Stimulated activated CD4-positive, alpha-beta T cell treated with anti-CD3 and anti-CD28 coated beads, Interleukin-4, amount 100 ng/mL, for 24 hours (primary cell): ENCODE measurements around the gene PKP4.

ENCODE experiments used
- DNase-seq: peaks from one replicate; pipeline ENCODE4 v3.0.0-alpha.2; 2020

Gene PKP4

GRCh38 chr2:158655628-158656027 is 198.9 kb downstream of the PKP4 start:
- no peak for DNase-seq

GRCh38 chr2:158656492-158657229 is 199.9 kb downstream of the PKP4 start:
- no peak for DNase-seq

GRCh38 chr2:158658396-158658795 is 201.6 kb downstream of the PKP4 start:
- no peak for DNase-seq

GRCh38 chr2:158659483-158659882 is 202.7 kb downstream of the PKP4 start:
- DNase-seq, result no peak

DNA sequence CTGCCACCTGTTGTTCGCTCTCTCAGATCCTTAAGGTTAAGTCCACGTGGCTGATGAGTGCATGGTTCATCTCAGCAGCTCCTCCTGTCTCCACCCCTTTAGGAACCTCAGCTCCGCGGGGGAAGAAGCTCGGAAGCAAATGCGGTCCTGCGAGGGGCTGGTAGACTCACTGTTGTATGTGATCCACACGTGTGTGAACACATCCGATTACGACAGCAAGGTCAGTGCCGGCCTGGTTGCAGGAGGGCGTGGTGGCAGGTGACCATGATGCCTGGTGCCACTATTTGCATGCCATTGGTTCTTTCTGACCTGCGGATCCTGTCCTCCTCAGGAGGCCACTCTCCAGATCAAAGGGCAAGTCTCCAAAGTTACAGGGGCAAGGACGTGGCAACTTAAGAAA is 204.5 kb downstream of the PKP4 start:
- no peak for DNase-seq

DNA sequence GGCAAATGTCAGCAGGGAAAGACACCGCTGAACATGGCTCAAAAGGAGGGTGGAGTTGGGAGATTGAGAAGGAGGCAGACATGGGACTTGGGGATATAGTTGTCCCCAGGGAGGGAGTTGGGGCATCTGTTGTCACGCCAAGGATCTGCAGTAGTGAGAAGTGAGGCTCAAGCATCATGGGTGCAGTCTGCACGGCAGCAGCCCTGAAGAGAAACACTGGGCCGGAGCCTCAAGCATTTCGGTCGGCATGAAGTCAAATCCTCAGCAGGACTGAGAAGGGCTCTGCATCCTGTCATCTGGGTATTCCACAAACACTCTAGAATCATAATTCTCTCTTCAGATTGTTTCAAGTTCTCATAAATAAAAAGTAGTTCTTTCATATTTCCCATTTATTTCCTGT is 205.7 kb downstream of the PKP4 start:
- DNase-seq, result no peak

DNA sequence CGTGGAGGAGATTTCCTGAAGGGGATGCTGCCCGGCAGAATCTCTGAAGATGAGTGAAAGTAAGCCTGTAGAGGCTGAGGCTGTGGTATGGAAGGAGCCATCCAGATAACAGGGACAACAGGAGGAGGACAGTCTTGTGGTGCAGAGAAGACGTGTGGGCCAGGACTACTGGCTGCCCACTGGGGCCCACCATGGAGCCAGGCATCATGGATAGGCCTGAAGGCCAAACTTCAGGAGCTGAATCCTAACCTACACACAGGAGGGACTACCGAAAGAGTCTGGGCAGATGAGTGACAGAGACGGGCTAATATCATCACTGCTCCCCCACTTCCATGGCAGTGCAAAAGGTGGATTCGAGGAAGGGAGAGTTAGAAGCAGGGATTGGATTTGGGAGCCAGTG is 207.0 kb downstream of the PKP4 start:
- DNase-seq, result no peak

GRCh38 chr2:158664987-158665386 is 208.2 kb downstream of the PKP4 start:
- no peak for DNase-seq

DNA sequence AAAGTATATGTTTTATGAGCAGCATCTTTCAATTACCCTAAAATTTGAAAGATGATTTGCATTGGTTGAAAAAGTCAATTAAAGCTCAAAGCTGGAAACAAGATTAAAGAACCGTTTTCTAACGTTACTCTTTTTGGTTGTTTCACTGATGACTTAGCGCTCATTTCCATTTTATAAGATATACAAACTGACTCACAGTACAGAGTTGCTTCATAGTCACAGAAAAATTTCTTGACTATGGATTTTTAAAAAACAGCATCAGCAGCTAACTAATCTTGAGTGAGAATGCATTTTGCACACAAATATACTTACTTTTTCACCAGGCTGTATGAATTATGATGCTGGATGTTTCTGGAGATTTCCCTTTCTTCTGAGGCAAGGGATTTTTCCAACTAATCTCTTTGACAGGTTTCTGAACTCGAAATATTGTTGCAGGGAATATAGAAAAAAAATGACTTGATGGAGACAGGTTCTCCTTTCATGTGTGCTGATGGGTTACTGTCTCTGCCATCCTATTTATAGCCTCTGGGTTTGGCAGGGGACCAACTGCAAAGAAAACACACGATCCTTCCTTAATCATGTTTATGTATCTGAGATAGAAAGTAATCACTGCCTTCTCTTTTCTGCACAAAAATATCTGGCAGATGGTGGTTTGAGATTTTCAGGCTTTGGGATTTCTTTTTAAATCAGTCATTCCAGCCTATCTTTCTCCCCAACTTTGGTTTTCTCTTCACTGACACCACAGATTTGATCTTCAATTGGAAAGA is 209.0 kb downstream of the PKP4 start:
- DNase-seq, result no peak

DNA sequence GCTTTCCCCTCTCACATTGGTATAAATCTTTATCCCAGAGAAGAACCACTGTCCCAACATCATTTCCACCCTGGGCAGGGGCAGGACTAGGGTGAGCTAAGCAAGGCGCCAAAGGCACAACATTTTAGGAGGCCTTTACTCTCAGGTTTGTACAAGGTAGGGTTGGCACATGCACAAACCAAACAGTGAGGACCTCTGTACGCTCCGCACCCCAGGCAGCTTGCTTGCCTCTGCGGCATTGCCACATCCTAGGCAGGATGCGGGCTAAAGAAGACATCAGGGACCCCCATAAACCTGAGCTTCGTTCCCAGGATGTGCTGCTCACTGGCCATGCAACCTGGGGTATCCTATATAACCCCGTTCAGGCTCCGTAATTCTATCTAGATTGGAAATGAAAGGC is 210.2 kb downstream of the PKP4 start:
- DNase-seq, result no peak

- no peak for DNase-seq
Observed at GRCh38 chr2:158667586-158667985, 210.8 kb downstream of the PKP4 start.

- no peak for DNase-seq
Observed at GRCh38 chr2:158668001-158668765, 211.4 kb downstream of the PKP4 start.

GRCh38 chr2:158670292-158670691 is 213.5 kb downstream of the PKP4 start:
- no peak for DNase-seq

GRCh38 chr2:158671360-158672245 is 214.9 kb downstream of the PKP4 start:
- no peak for DNase-seq

DNA sequence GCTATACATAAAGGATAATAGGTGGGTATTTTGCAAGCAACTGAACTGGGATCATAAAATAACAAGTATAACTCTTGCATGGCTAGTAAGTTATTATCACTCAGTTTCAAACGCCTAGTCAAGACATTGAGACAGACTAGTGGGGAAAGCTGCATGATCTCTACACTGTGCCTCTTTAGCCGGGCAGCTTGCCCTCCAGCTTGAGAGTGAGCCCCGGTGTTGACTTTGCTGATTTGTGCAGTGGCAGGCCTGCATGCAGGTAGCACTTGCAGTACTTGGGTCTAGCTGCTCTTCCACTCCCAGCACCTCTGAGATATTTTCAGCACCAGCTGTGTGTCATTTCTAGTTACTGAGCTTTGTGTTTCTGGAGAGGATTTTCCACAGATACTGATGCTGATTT is 219.5 kb downstream of the PKP4 start:
- DNase-seq, result no peak

GRCh38 chr2:158676696-158677095 is 219.9 kb downstream of the PKP4 start:
- no peak for DNase-seq

DNA sequence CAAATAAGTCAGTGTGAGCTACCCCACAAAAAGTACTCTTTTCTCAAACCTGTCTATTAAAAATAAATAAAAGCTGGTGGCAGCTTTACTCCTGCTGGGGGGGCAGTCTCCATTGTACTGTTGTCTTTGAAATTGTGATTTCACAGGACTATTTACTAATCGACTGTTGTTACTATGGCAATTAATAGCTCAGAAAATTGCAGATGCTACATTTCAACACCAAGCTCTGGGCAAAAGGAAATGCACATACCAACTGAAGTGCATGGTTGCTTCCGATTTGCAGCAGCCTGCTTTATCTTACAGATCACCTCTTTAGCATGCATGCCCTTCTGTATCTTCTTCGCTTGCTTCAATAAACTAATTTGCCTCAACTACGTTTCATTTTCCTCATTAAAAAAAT is 220.8 kb downstream of the PKP4 start:
- no peak for DNase-seq

DNA sequence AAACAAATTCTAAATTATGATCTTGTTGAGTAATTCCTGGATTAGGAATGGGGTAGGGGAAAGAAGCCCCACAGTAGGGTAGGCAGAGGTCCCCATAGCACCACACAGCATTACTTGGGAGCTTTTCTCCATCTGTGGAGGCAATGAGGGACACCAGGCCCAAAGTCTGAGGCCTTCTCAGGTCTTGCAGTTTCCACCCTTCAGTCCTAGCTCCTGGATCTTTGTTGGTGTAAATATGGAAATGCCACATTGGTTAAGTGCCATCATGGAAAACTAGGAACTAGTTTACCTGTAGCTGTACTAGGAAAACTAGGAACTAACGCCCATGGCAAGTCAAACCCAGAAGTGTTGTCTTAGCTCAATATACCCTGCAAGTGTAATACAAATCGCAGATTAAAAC is 225.1 kb downstream of the PKP4 start:
- DNase-seq, result no peak

GRCh38 chr2:158685646-158686045 is 228.9 kb downstream of the PKP4 start:
- DNase-seq, result no peak

DNA sequence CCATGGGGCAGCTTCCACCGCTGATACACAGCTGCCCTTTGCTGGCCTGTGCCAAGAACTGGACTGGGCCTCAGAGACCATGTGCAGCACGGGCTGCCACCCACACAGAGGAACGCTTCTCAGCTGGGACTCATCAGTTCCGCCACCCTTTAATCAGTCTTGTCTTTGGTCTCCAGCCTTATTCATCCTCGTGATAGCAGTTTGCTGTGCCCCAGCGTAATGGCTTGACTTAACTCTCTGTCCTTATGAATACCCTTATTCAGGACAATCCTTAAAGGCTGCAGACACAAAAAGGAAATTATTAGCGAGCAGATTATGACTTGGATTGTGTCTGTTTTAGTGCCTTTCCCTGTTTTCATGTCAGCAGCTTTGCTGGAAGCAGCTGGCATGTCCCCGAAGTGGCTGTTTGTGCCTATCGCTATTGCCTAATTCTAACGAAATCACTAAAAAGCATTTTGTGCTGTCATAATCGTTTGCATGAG is 229.5 kb downstream of the PKP4 start:
- DNase-seq, result no peak

DNA sequence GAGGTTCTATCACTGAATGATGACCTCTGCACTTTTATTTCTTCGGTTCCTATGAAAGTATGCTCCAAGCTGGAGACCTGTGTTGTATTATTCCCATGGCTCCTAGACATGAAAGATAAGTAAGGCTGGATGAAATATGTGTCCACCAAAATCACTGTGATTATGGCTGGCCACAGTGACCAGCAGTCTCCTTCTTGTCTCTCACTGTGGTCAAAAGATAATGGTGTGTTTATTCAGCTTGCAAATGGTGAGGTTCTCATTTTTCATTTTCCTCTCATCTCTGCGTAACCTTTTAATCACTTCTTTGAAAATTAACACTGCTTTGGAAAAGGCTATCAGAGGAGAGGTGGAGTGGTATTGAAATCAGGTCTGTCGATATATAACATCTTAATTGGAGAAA is 230.6 kb downstream of the PKP4 start:
- no peak for DNase-seq

- DNase-seq, result no peak
Observed at GRCh38 chr2:158688721-158689120, 232.0 kb downstream of the PKP4 start.

- no peak for DNase-seq
Observed at GRCh38 chr2:158689391-158689790, 232.6 kb downstream of the PKP4 start.
